Urothelium cell line (cell line): ENCODE measurements around the gene ARAP1.
"Not testable (repeated sequence)": the region's sequence is repeated elsewhere in the genome, so short reads cannot be mapped to it uniquely, and the experiment has no call there.

Experiments
- DNase-seq: peaks from one replicate; pipeline ENCODE4 v3.0.0; 2011; ENCODE audit warnings: low spot score, mixed read lengths
- FAIRE-seq: peaks from 2 replicates; lab custom pipeline; 2011; peaks lifted over from hg19 to GRCh38; lab: Jason Lieb, UNC

ARAP1 gene

GRCh38 chr11:72752088-72752914, at the start of gene ARAP1:
ARAP1 (minus strand) TSS chr11:72752408; CDS start chr11:72727128, 25,280 bp downstream.
- FAIRE-seq: peak; percentile 91

GRCh38 chr11:72799441-72799840, 47.2 kb upstream of the ARAP1 start:
- no peak for FAIRE-seq
- DNase-seq: no peak

More at GRCh38 chr11:72752088-72752914, at the start of gene ARAP1:
- peak; percentile 92 for DNase-seq

- DNase-seq (no peak), FAIRE-seq (no peak)
These were observed 46.2 kb upstream of the ARAP1 start for GRCh38 chr11:72798361-72798760.

GRCh38 chr11:72793425-72794367, 41.5 kb upstream of the ARAP1 start, which contains the start of gene STARD10:
STARD10 (minus strand) TSS chr11:72794047; CDS start chr11:72781181, 12,866 bp downstream.
- FAIRE-seq (no peak), DNase-seq (peak; percentile 98)

GRCh38 chr11:72793076-72793424, 40.8 kb upstream of the ARAP1 start:
- DNase-seq: no peak
- FAIRE-seq: no peak

- DNase-seq: no peak
These were observed 40.3 kb upstream of the ARAP1 start for GRCh38 chr11:72792437-72793021.

GRCh38 chr11:72791228-72791627, 39.0 kb upstream of the ARAP1 start:
- DNase-seq, FAIRE-seq: not testable (repeated sequence)

More at GRCh38 chr11:72792437-72793021, 40.3 kb upstream of the ARAP1 start:
- FAIRE-seq: no peak

GRCh38 chr11:72789493-72790131, 37.4 kb upstream of the ARAP1 start:
- FAIRE-seq (no peak), DNase-seq (peak; percentile 69)

GRCh38 chr11:72788241-72788640, 36.0 kb upstream of the ARAP1 start:
- DNase-seq: no peak
- FAIRE-seq: no peak

GRCh38 chr11:72787216-72788104, 35.3 kb upstream of the ARAP1 start:
- FAIRE-seq (no peak), DNase-seq (no peak)

GRCh38 chr11:72786305-72787215, 34.4 kb upstream of the ARAP1 start:
- no peak for FAIRE-seq
- DNase-seq: no peak

- DNase-seq (no peak), FAIRE-seq (no peak)
These were observed 32.5 kb upstream of the ARAP1 start for GRCh38 chr11:72784662-72785061.

- no peak for FAIRE-seq
- no peak for DNase-seq
These were observed 31.1 kb upstream of the ARAP1 start for GRCh38 chr11:72783144-72783905.

- FAIRE-seq (no peak), DNase-seq (no peak)
These were observed 30.1 kb upstream of the ARAP1 start for GRCh38 chr11:72782081-72782920.

GRCh38 chr11:72781313-72782080, 29.3 kb upstream of the ARAP1 start:
- DNase-seq: peak; percentile 72
- no peak for FAIRE-seq

- DNase-seq (no peak), FAIRE-seq (no peak)
These were observed 28.8 kb upstream of the ARAP1 start for GRCh38 chr11:72781063-72781312.
